IPS-20b (cell line): ENCODE data around the gene ZNF618.

Source experiments
- H3K27ac ChIP-seq: one replicate; pipeline ENCODE4 v1.5.1; 2013; ENCODE audit warnings: low read length
- H3K27me3 ChIP-seq: 2 replicates; pipeline ENCODE4 v1.6.1; 2013; ENCODE audit warnings: mild to moderate bottlenecking, low read length, inconsistent platforms; ENCODE audit not compliant: insufficient read depth
- H3K36me3 ChIP-seq: 2 replicates; pipeline ENCODE4 v1.6.1; 2013; ENCODE audit warnings: low read depth, mild to moderate bottlenecking, inconsistent platforms, low read length, moderate library complexity; ENCODE audit not compliant: insufficient read depth
- H3K4me1 ChIP-seq: 2 replicates; pipeline ENCODE4 v1.6.1; 2013; ENCODE audit warnings: mild to moderate bottlenecking, control low read depth, inconsistent platforms, low read length, moderate library complexity; ENCODE audit not compliant: insufficient read depth
- H3K4me3 ChIP-seq: 2 replicates; pipeline ENCODE4 v1.5.1; 2013; ENCODE audit warnings: mild to moderate bottlenecking, low read length, inconsistent platforms
- H3K9ac ChIP-seq: 2 replicates; pipeline ENCODE4 v1.6.1; 2013; ENCODE audit warnings: low read depth, mild to moderate bottlenecking, inconsistent platforms, low read length, moderate library complexity
- H3K9me3 ChIP-seq: 2 replicates; pipeline ENCODE4 v1.6.1; 2013; ENCODE audit warnings: mild to moderate bottlenecking, low read depth, low read length, inconsistent platforms; ENCODE audit not compliant: insufficient read depth

Gene ZNF618

GRCh38 chr9:114006931-114007691 lies 131.0 kb downstream of the ZNF618 start:
- Histone ChIP-seq H3K27me3 (no peaks in the 10 kb centered on the region), H3K4me3 (no peak overlapping the region), H3K4me1 (no peaks in the 10 kb centered on the region), H3K27ac (no peak overlapping the region), H3K9ac (no peak overlapping the region), H3K9me3 (no peaks in the 10 kb centered on the region), H3K36me3 (peaks cover 47% of the 10 kb centered on the region; the same call in 1 of the 2 replicates)

- H3K4me1 ChIP-seq: no peaks in the 10 kb centered on the region
- no peak overlapping the region for H3K9ac ChIP-seq
- peaks cover 40% of the 10 kb centered on the region; the same call in 1 of the 2 replicates for H3K36me3 ChIP-seq
- no peaks in the 10 kb centered on the region for H3K27me3 ChIP-seq
- H3K9me3 ChIP-seq: no peaks in the 10 kb centered on the region
- H3K27ac ChIP-seq: no peak overlapping the region
- no peak overlapping the region for H3K4me3 ChIP-seq
Measured at GRCh38 chr9:114007991-114008666, 132.0 kb downstream of the ZNF618 start.

GRCh38 chr9:114008667-114009410 lies 132.7 kb downstream of the ZNF618 start:
- H3K4me3 ChIP-seq: no peak overlapping the region
- peaks cover 40% of the 10 kb centered on the region; the same call in 1 of the 2 replicates for H3K36me3 ChIP-seq
- H3K4me1 ChIP-seq: no peaks in the 10 kb centered on the region
- no peak overlapping the region for H3K9ac ChIP-seq
- H3K27ac ChIP-seq: no peak overlapping the region
- H3K9me3 ChIP-seq: no peaks in the 10 kb centered on the region
- H3K27me3 ChIP-seq: no peaks in the 10 kb centered on the region

- Histone ChIP-seq H3K36me3 (peaks cover 41% of the 10 kb centered on the region; the same call in 1 of the 2 replicates), H3K9me3 (no peaks in the 10 kb centered on the region), H3K27ac (no peak overlapping the region), H3K27me3 (no peaks in the 10 kb centered on the region), H3K4me3 (no peak overlapping the region), H3K4me1 (no peaks in the 10 kb centered on the region), H3K9ac (no peak overlapping the region)
Measured at GRCh38 chr9:114011313-114011712, 135.2 kb downstream of the ZNF618 start.

- Histone ChIP-seq H3K27me3 (no peaks in the 10 kb centered on the region), H3K36me3 (peaks cover 41% of the 10 kb centered on the region; the same call in 1 of the 2 replicates)
Measured at GRCh38 chr9:114012126-114012525, 136.0 kb downstream of the ZNF618 start.

GRCh38 chr9:114014044-114014443 lies 137.9 kb downstream of the ZNF618 start:
- H3K4me3 ChIP-seq: no peak overlapping the region
- no peak overlapping the region for H3K27ac ChIP-seq
- H3K9ac ChIP-seq: no peak overlapping the region
- no peaks in the 10 kb centered on the region for H3K27me3 ChIP-seq
- H3K9me3 ChIP-seq: no peaks in the 10 kb centered on the region
- H3K4me1 ChIP-seq: no peaks in the 10 kb centered on the region
- peaks cover 39% of the 10 kb centered on the region for H3K36me3 ChIP-seq

More at GRCh38 chr9:114012126-114012525, 136.0 kb downstream of the ZNF618 start:
- Histone ChIP-seq H3K9ac (no peak overlapping the region), H3K4me1 (no peaks in the 10 kb centered on the region), H3K4me3 (no peak overlapping the region), H3K27ac (no peak overlapping the region), H3K9me3 (no peaks in the 10 kb centered on the region)

GRCh38 chr9:114015607-114016006 lies 139.5 kb downstream of the ZNF618 start:
- no peak overlapping the region for H3K4me3 ChIP-seq
- peaks cover 40% of the 10 kb centered on the region for H3K36me3 ChIP-seq

GRCh38 chr9:114016101-114016500 lies 140.0 kb downstream of the ZNF618 start:
- Histone ChIP-seq H3K27me3 (no peaks in the 10 kb centered on the region), H3K4me3 (no peak overlapping the region), H3K4me1 (no peaks in the 10 kb centered on the region), H3K27ac (no peak overlapping the region), H3K36me3 (peaks cover 42% of the 10 kb centered on the region), H3K9ac (no peak overlapping the region), H3K9me3 (no peaks in the 10 kb centered on the region)

More at GRCh38 chr9:114015607-114016006, 139.5 kb downstream of the ZNF618 start:
- Histone ChIP-seq H3K9ac (no peak overlapping the region), H3K4me1 (no peaks in the 10 kb centered on the region), H3K27me3 (no peaks in the 10 kb centered on the region), H3K9me3 (no peaks in the 10 kb centered on the region), H3K27ac (no peak overlapping the region)

- Histone ChIP-seq H3K4me3 (no peak overlapping the region), H3K36me3 (peaks cover 47% of the 10 kb centered on the region), H3K9ac (no peak overlapping the region), H3K4me1 (no peaks in the 10 kb centered on the region), H3K27me3 (no peaks in the 10 kb centered on the region), H3K9me3 (no peaks in the 10 kb centered on the region), H3K27ac (no peak overlapping the region)
Measured at GRCh38 chr9:114016629-114017423, 140.7 kb downstream of the ZNF618 start.

GRCh38 chr9:114017741-114018715 lies 141.9 kb downstream of the ZNF618 start:
- H3K36me3 ChIP-seq: peaks cover 55% of the 10 kb centered on the region
- H3K4me3 ChIP-seq: no peak overlapping the region
- H3K9me3 ChIP-seq: peaks cover 7% of the 10 kb centered on the region; the same call in 1 of the 2 replicates
- H3K4me1 ChIP-seq: no peaks in the 10 kb centered on the region
- H3K27me3 ChIP-seq: no peaks in the 10 kb centered on the region
- no peak overlapping the region for H3K27ac ChIP-seq
- H3K9ac ChIP-seq: no peak overlapping the region
